Measurements from ENCODE around the gene CHN1. TPM values are rescaled to one million over a fixed set of nuclear protein-coding genes. Genes with fewer than 3 reads are reported as not detected.

CHN1 gene
- total RNA-seq, 4 donors from 2014 or later: 0.30 to 5.8 (median 3.6) TPM

DNA sequence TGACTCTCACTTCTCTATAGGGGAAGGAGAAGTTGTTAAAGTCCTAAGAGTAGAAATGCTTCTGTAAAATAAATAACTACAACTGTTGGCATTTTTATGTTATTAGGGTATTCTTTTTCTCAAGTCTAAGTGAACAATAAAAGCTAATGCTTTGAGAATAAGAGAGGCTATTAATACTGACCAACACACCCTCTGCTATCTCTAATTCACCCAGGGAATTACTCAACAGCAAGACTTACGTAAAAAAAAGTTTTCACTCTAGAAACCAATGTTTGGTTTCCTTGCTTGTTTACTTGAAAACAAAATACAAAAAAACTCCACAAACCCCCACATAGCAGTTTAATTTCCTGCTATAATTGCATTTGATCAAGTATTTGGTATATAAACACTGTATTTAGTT lies 25.2 kb downstream of the CHN1 start:
- no peaks in the 10 kb centered on the region for H3K4me1 ChIP-seq
- 65 to 90% methylated on average over 1 of the region's 1 CpG for WGBS, 2 donors

GRCh38 chr2:174977364-174977763 lies 27.8 kb downstream of the CHN1 start:
- Histone ChIP-seq H3K36me3 (no peaks in the 10 kb centered on the region), H3K4me3 (no peak overlapping the region), H3K27me3 (no peaks in the 10 kb centered on the region), H3K27ac (no peak overlapping the region), H3K9me3 (no peaks in the 10 kb centered on the region), H3K4me1 (no peaks in the 10 kb centered on the region)
- intact Hi-C loops (cut with DNase I): no loop called here
- no peak for DNase-seq
- TF ChIP-seq, protein P1, sequence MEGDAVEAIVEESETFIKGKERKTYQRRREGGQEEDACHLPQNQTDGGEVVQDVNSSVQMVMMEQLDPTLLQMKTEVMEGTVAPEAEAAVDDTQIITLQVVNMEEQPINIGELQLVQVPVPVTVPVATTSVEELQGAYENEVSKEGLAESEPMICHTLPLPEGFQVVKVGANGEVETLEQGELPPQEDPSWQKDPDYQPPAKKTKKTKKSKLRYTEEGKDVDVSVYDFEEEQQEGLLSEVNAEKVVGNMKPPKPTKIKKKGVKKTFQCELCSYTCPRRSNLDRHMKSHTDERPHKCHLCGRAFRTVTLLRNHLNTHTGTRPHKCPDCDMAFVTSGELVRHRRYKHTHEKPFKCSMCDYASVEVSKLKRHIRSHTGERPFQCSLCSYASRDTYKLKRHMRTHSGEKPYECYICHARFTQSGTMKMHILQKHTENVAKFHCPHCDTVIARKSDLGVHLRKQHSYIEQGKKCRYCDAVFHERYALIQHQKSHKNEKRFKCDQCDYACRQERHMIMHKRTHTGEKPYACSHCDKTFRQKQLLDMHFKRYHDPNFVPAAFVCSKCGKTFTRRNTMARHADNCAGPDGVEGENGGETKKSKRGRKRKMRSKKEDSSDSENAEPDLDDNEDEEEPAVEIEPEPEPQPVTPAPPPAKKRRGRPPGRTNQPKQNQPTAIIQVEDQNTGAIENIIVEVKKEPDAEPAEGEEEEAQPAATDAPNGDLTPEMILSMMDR (IDR thresholded peaks at IDR 0.05): no peak
- no peak for TF ChIP-seq POLR2A (IDR thresholded peaks at IDR 0.05)
- 65 to 77% methylated on average over 2 of the region's 2 CpGs for whole genome bisulfite sequencing, 2 donors

More for the DNA sequence above, 25.2 kb downstream of the CHN1 start:
- Histone ChIP-seq H3K4me3 (no peak overlapping the region), H3K36me3 (no peaks in the 10 kb centered on the region), H3K9me3 (no peaks in the 10 kb centered on the region), H3K27me3 (no peaks in the 10 kb centered on the region), H3K27ac (no peak overlapping the region)
- intact Hi-C loops (cut with DNase I): loop anchor here (10.0 kb wide), 1 partner anchor 215 kb away; the partner anchor contains the start of gene CHRNA1
- no peak for DNase-seq
- TF ChIP-seq, protein P1 (IDR thresholded peaks at IDR 0.05): no peak
- no peak for TF ChIP-seq POLR2A (IDR thresholded peaks at IDR 0.05)

GRCh38 chr2:174974131-174974530 lies 31.1 kb downstream of the CHN1 start:
- no peaks in the 10 kb centered on the region for H3K27me3 ChIP-seq
- H3K9me3 ChIP-seq: no peaks in the 10 kb centered on the region
- intact Hi-C loops (cut with DNase I): no loop called here
- 75 to 83% methylated on average over 4 of the region's 4 CpGs for WGBS, 2 donors
- H3K36me3 ChIP-seq: no peaks in the 10 kb centered on the region
- TF ChIP-seq, protein P1 (IDR thresholded peaks at IDR 0.05): no peak
- no peak for TF ChIP-seq POLR2A (IDR thresholded peaks at IDR 0.05)
- no peaks in the 10 kb centered on the region for H3K4me1 ChIP-seq
- DNase-seq: no peak
- H3K27ac ChIP-seq: no peak overlapping the region
- H3K4me3 ChIP-seq: no peak overlapping the region

DNA sequence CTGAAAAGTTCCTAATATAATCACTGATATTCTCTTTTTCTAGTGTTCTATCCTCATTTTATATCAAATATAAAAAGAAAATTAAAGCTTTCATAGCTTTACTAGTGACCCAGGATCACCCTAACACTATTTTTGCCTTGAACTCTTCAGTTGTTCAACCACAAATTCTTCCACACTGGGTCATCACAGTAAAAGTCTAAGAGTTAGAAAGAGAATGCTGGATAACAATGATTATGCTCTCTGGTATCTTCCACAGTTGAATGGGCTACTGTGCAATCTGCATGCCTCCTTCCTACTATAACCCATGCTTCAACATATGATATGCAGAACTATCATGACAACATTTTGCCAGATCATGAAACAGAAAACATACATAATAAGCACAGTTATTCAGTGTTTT lies 32.3 kb downstream of the CHN1 start:
- H3K9me3 ChIP-seq: no peaks in the 10 kb centered on the region
- H3K4me3 ChIP-seq: no peak overlapping the region
- TF ChIP-seq POLR2A (IDR thresholded peaks at IDR 0.05): no peak
- TF ChIP-seq, protein P1 (IDR thresholded peaks at IDR 0.05): no peak
- no peak for DNase-seq
- no peaks in the 10 kb centered on the region for H3K36me3 ChIP-seq
- peaks cover 0 to 2% (median 0%) of the 10 kb centered on the region in 3 donors for H3K4me1 ChIP-seq
- intact Hi-C loops (cut with DNase I): no loop called here
- H3K27ac ChIP-seq: no peak overlapping the region
- H3K27me3 ChIP-seq: no peaks in the 10 kb centered on the region

DNA sequence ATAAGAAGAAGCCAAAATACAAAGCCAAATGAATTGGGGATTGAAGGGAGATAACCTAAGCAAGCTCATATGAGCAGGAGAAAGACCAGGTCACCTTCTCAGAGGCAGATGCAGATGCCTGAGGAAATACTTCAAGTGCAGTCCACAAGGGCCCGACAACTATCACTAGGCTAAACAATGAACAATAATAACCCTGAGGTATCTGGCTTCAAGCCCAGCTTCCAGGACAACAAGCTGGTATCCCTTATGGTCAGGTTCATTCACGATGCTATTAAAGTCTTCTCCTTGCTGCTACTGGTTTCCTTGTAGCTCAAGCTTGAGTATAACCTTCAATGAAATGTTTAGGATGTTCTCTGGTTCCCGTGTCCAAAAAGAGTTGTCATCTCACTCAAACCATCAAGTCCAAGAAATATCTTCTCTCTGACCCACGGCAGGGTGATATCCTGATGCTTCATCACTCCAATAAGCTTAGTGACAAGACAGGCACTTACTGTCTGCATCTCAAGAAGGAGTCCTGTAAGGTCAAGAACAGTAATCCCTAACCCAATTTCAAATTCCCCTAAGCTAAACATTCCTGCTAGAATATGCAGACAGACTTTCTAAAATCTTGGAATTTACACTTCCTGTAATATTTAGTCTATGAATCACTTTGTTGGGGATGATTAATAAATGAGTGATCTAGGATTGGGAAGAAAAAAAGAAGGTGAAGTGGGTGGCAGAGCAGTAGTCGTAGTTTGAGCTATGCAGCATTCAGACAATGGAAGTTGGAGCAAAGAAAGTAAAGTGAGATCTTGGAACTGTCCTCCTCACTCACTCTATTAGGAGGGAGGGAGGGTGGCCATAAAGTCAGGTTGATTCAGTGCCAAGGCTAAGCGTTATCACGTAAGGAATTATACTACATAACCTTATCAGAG lies 33.1 kb downstream of the CHN1 start:
- no peaks in the 10 kb centered on the region for H3K9me3 ChIP-seq
- intact Hi-C loops (cut with DNase I): no loop called here
- WGBS, 2 donors: 45 to 47% methylated on average over 7 of the region's 7 CpGs
- no peaks in the 10 kb centered on the region for H3K36me3 ChIP-seq
- no peak for DNase-seq
- H3K27ac ChIP-seq: no peak overlapping the region
- peaks cover 0 to 6% (median 0%) of the 10 kb centered on the region in 3 donors for H3K4me1 ChIP-seq
- no peak for TF ChIP-seq POLR2A (IDR thresholded peaks at IDR 0.05)
- TF ChIP-seq, protein P1 (IDR thresholded peaks at IDR 0.05): no peak
- no peak overlapping the region for H3K4me3 ChIP-seq
- no peaks in the 10 kb centered on the region for H3K27me3 ChIP-seq

All from esophagus squamous epithelium (tissue), 5 donors.